Spleen (tissue), 11 donors: ENCODE data around the gene ENPP6. TPM values are rescaled to one million over a fixed set of nuclear protein-coding genes. Genes with fewer than 3 reads are reported as not detected.

ENCODE experiments used
- DNase-seq: peaks from one replicate; pipeline ENCODE4 v3.0.0-alpha.2; 2020
- H3K27ac ChIP-seq, 8 donors: fragments of 200-600 bp; sonication (generic) in 7 of 8; 1 replicate in 4 of 8; 2 replicates in 4 of 8; pipeline versions ENCODE4 v1.5.0 to v1.8.0; 2016 to 2021; ENCODE audit warnings: inconsistent platforms in 4 of 8, mild to moderate bottlenecking in 4 of 8, moderate library complexity in 1 of 8
- H3K27me3 ChIP-seq, 7 donors: fragments of 200-600 bp; sonication (generic) in 6 of 7; replicated peaks in 1 of 7; 1 replicate in 4 of 7; 2 replicates in 3 of 7; pipeline versions ENCODE4 v1.5.0 to v1.8.0; 2016 to 2021; ENCODE audit warnings: inconsistent platforms in 3 of 7, mild to moderate bottlenecking in 1 of 7
- H3K36me3 ChIP-seq, 6 donors: fragments of 200-600 bp; sonication (generic) in 5 of 6; 1 replicate in 4 of 6; 2 replicates in 2 of 6; pipeline versions ENCODE4 v1.5.0 to v1.8.0; 2016 to 2021; ENCODE audit warnings: inconsistent platforms in 2 of 6
- H3K4me1 ChIP-seq, 6 donors: fragments of 200-600 bp; sonication (generic) in 5 of 6; 1 replicate in 3 of 6; 2 replicates in 3 of 6; pipeline versions ENCODE4 v1.5.0 to v1.8.0; 2016 to 2021; ENCODE audit warnings: inconsistent platforms in 3 of 6
- H3K4me3 ChIP-seq, 8 donors: fragments of 200-600 bp; sonication (generic) in 7 of 8; 1 replicate in 4 of 8; 2 replicates in 4 of 8; pipeline versions ENCODE4 v1.5.0 to v1.8.0; 2016 to 2021; ENCODE audit warnings: inconsistent platforms in 4 of 8, mild to moderate bottlenecking in 4 of 8, moderate library complexity in 2 of 8
- H3K9me3 ChIP-seq, 8 donors: fragments of 200-600 bp; sonication (generic) in 7 of 8; 1 replicate in 4 of 8; 2 replicates in 4 of 8; pipeline versions ENCODE4 v1.5.0 to v1.8.0; 2016 to 2021; ENCODE audit warnings: inconsistent platforms in 4 of 8
- POLR2A ChIP-seq, 3 donors: fragments of 450-650 bp; IDR thresholded peaks; one replicate each; pipeline ENCODE4 v1.5.1; 2017; ENCODE audit warnings: antibody characterized with exemption in 3 of 3, mild to moderate bottlenecking in 1 of 3
- POLR2AphosphoS5 ChIP-seq, 3 donors: sonication (generic); formaldehyde crosslinking; IDR thresholded peaks; one replicate each; pipeline ENCODE4 v1.5.1; 2017; ENCODE audit warnings: antibody characterized with exemption in 3 of 3
- WGBS, 5 donors: extraction: QIAGEN DNeasy Blood & Tissue Kit in 3 of 5; methylation state at CpG; one replicate each; pipeline versions ENCODE4 v1.1.5 to v1.1.7; 2013 to 2018; 5-methylcytosine and 5-hydroxymethylcytosine counted together
- intact Hi-C: fragments of 100-400 bp; cut with DNase I; formaldehyde crosslinking; loops from one replicate; pipeline ENCODE4 v1.15.0; 2023; ENCODE audit warnings: low total_unique reads
- polyA plus RNA-seq, 3 donors: library from polyadenylated mRNA; stranded (reverse); fragments of 200-250 nt; gene quantifications; one replicate each; pipeline ENCODE4 v1.2.1, GENCODE V29; 2013
- total RNA-seq, 7 donors: library from RNA; depleted of rRNA in 3 of 7; stranded (reverse); fragments of >200 nt in 3 of 7; fragmentation: NEBNext Ultra II Directional in 4 of 7; extraction: Animal tissue kit (Norgen Biotek cat#: 25700) in 4 of 7; gene quantifications; one replicate each; pipeline versions ENCODE4 v1.1.0 to v1.2.1, GENCODE V29; 2016 to 2021
- TF ChIP-seq, protein P1 (sequence below), 11 experiments: fragments of 200-600 bp in 7 of 11; fragments of 450-650 bp in 4 of 11; sonication (generic) in 4 of 11; IDR thresholded peaks in 8 of 11; conservative IDR thresholded peaks in 3 of 11; 1 replicate in 7 of 11; 2 replicates in 4 of 11; pipeline versions ENCODE4 v1.4.0 to v1.8.0; 2016 to 2021; ENCODE audit warnings: antibody characterized with exemption in 11 of 11, inconsistent platforms in 4 of 11, mild to moderate bottlenecking in 1 of 11
- donor health status: healthy with polysubstance abuse.
- donor health status: DM: no; HTN: no; CAD: no; lungs with moderate emphysema.
- donor health status: DM: no; HTN: no; CAD: no.
- donor health status: Bipolar disorder and iron deficiency.
- donor health status: healthy.
- donor health status: DM: no; HTN: no; CAD: no.
- donor health status: DM: yes; HTN: yes; CAD: no.

Gene ENPP6
- total and polyA plus RNA-seq, 10 donors, result 0.23 to 2.4 (median 1.1) TPM

- intact Hi-C loops, result no loop called here
- no peak for DNase-seq
- H3K9me3 ChIP-seq, result no peaks in the 10 kb centered on the region
- H3K27me3 ChIP-seq, result no peaks in the 10 kb centered on the region
- WGBS, 5 donors, result 87 to 93% (median 91%) methylated on average over 4 of the region's 4 CpGs
- no peak overlapping the region for H3K27ac ChIP-seq
- no peaks in the 10 kb centered on the region for H3K4me1 ChIP-seq
- H3K4me3 ChIP-seq, result no peak overlapping the region
- TF ChIP-seq, protein P1, sequence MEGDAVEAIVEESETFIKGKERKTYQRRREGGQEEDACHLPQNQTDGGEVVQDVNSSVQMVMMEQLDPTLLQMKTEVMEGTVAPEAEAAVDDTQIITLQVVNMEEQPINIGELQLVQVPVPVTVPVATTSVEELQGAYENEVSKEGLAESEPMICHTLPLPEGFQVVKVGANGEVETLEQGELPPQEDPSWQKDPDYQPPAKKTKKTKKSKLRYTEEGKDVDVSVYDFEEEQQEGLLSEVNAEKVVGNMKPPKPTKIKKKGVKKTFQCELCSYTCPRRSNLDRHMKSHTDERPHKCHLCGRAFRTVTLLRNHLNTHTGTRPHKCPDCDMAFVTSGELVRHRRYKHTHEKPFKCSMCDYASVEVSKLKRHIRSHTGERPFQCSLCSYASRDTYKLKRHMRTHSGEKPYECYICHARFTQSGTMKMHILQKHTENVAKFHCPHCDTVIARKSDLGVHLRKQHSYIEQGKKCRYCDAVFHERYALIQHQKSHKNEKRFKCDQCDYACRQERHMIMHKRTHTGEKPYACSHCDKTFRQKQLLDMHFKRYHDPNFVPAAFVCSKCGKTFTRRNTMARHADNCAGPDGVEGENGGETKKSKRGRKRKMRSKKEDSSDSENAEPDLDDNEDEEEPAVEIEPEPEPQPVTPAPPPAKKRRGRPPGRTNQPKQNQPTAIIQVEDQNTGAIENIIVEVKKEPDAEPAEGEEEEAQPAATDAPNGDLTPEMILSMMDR (IDR thresholded peaks at IDR 0.05 in 8 of 11, conservative IDR thresholded peaks at IDR 0.05 in 3 of 11), result no peak
- H3K36me3 ChIP-seq, result no peaks in the 10 kb centered on the region
These were observed 27.7 kb downstream of the ENPP6 start for GRCh38 chr4:184189966-184190365.

- H3K4me1 ChIP-seq, result no peaks in the 10 kb centered on the region
- 78 to 84% (median 80%) methylated on average over 12 of the region's 12 CpGs for WGBS, 5 donors
- no peak for DNase-seq
- TF ChIP-seq, protein P1 (IDR thresholded peaks at IDR 0.05 in 8 of 11, conservative IDR thresholded peaks at IDR 0.05 in 3 of 11), result no peak
- TF ChIP-seq POLR2AphosphoS5 (IDR thresholded peaks at IDR 0.05) (no peak), POLR2A (IDR thresholded peaks at IDR 0.05) (no peak)
- no peaks in the 10 kb centered on the region for H3K36me3 ChIP-seq
- no peak overlapping the region for H3K27ac ChIP-seq
- no peaks in the 10 kb centered on the region for H3K9me3 ChIP-seq
- intact Hi-C loops, result no loop called here
- no peak overlapping the region for H3K4me3 ChIP-seq
- no peaks in the 10 kb centered on the region for H3K27me3 ChIP-seq
These were observed 29.0 kb downstream of the ENPP6 start for GRCh38 chr4:184188443-184189400.

DNA sequence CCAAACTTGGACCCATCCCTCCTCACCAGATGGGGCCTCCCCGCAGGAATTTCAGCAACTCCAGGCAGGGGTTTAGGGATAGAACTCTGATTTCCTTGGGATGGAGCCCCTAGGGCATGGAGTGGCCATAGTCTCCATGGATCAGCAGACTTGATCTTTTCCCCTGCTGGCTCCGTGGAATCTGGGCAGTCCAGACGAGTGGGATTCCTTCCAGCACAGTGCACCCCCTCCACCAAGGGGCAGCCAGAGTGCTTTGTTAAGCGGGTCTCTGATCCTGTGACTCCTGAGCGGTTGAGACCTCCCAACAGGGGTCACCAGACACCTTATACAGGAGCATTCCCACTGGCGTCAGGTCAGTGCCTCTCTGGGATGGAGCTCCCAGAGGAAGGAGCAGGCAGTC, 40.4 kb downstream of the ENPP6 start:
- no peak overlapping the region for H3K4me3 ChIP-seq
- intact Hi-C loops, result no loop called here
- H3K9me3 ChIP-seq, result peaks cover 0 to 23% (median 11%) of the 10 kb centered on the region in 8 donors
- no peaks in the 10 kb centered on the region for H3K4me1 ChIP-seq
- 85 to 90% (median 88%) methylated on average over 3 to 6 of the region's 6 CpGs for WGBS, 5 donors
- peaks cover 0 to 11% (median 0%) of the 10 kb centered on the region in 7 donors for H3K27me3 ChIP-seq
- TF ChIP-seq POLR2A (IDR thresholded peaks at IDR 0.05) (no peak), POLR2AphosphoS5 (IDR thresholded peaks at IDR 0.05) (no peak)
- TF ChIP-seq, protein P1 (IDR thresholded peaks at IDR 0.05 in 8 of 11, conservative IDR thresholded peaks at IDR 0.05 in 3 of 11), result no peak
- H3K36me3 ChIP-seq, result no peaks in the 10 kb centered on the region
- no peak overlapping the region for H3K27ac ChIP-seq
- DNase-seq, result no peak
